NCI-H146 treated with DMSO at 0.1 percent for 48 hours (cell line): ENCODE results near the gene PTMA.
"Not testable (repeated sequence)": the region's sequence is repeated elsewhere in the genome, so short reads cannot be mapped to it uniquely, and the experiment has no call there.

Source experiments
- DNase-seq: peaks from one replicate; lab custom pipeline; 2025; ENCODE audit not compliant: unreplicated experiment; lab: John Stamatoyannopoulos, UW

Gene PTMA

GRCh38 chr2:231749016-231749415 lies 40.7 kb downstream of the PTMA start:
- DNase-seq = not testable (repeated sequence)

DNA sequence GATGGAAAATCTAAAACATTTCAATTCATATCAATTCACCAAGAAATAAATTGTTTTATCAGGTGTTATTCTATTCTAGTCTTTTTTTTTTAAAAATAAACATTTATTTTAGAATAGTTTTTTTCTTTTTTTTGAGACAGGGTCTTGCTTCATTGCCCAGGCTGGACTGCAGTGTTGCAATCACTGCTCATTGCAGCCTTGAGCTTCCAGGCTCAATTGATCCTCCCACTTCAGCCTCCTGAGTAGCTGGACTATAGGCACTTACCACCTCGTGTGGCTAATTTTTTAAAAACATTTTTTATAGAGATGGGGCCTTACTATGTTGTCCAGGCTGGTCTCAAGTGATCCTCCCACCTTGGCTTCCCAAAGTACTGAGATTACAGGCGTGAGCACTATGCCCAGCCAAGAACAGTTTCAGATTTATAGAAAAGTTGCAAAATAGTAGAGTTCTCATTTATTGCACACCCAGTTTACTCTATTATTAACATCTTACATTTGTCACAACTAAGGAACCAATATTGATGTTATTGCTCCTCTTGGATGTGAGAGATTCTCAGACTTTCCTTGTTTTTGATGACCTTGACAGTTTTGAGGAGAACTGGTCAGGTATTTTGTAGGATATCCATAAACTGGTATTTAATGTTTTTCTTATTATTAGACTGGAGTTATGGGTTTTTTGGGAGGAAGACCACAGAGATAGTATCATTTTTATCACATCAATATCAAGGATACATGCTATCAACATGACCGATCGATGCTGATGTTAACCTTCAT lies 42.9 kb downstream of the PTMA start:
- DNase-seq = no peak

DNA sequence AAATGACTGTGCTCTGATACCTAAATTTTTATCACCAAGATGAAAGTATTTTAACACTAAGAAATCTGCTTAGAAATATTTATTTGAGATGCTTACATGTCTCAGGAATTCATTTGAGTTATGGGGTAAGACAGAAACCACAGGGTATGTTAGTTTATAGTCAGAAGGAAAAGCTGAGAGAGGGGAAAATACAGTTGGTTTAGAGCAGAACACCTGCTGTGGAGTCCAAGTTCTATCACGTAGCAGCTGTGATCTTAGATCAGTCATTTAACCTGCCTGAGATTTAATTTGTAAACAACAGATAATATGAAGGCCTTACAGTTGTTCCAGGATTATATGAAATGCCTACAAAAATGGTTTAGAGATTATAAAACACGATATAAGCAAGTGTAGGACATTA lies 43.7 kb downstream of the PTMA start:
- no peak for DNase-seq

DNA sequence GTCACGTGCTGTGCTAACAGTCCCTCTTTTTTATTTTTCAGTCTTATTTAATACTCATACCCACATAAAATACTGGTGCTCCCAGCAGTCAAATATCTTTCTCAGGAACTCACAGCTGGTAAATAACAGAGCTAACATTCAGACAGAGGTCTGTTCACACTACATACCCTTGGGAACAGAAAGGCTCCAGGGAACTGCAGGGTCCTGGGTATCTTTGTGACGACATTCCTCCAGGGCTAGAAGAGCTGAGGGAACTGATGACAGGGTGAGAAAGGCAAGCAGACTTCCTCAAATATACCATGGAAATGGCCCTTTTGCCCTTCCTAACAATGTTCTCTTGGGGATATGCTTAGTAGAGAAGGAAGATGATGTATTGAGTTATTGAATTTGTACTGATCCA lies 53.4 kb downstream of the PTMA start:
- DNase-seq = no peak
